ENCODE results near the gene ERC2. TPM values are rescaled to one million over a fixed set of nuclear protein-coding genes. Genes with fewer than 3 reads are reported as not detected.

The ERC2 gene
- total RNA-seq, 2 experiments from 2014 or later = not detected

DNA sequence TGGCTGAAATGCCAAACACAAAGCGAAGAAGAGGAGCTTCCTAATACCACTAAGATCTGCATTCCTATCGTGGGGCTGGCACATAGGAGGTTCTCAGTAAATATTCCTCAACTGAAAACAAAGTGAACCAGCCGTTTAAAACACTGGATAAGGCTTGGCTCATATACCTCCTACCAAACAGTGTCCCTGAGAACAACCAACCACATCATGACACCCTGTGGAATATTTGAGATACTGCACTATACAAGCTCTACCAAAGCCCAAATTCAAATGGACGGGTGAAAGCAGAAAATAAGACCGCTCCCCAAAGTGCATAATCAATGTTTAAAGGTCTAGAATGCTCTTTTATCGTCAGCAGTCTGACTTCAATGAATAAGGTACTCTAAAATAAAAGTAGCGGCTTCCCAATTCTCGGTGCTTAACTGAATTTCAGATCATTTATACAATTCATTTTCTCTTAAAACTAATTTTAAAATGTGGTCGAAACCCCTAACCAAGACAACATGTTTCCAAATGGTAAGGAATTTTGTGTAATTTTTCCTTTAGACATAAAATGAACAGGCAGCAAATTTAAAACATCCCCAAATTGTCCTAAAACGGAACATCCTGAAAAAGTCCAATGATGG lies 425.8 kb downstream of the ERC2 start:
- no peaks in the 10 kb centered on the region for H3K4me1 ChIP-seq (ENCODE audit: insufficient read depth, low read length, poor library complexity, severe bottlenecking)
- ChIA-PET CTCF (ENCODE audit: unreplicated experiment) (no interaction called here), POLR2A (no interaction called here)

DNA sequence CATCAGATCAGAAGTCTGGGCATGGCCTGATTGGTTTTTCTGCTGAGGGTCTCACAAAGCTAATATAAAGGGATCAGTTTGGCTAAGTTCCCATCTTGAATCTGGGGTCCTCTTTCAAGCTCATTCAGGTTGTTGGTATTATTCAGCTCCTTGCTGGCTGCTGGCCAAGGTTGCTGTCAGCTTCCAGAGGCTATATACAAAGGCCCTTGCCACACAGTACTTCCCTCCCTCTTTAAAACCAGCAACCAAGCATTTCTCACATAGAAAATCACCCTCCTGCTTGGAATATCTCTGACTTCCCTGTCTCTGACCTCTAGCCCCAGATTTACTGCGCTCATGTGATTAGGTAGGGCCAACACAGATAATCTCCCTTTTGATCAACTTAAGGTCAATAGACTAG lies 442.9 kb downstream of the ERC2 start:
- POLR2A ChIA-PET = interaction anchor here (0.7 to 1.4 kb wide), 2 partner anchors 36 to 88 kb away, joined by 3 read pairs; no protein-coding TSS in a partner anchor
- no peak overlapping the region for H3K4me2 ChIP-seq (ENCODE audit: low read length)
- H3K4me3 ChIP-seq (ENCODE audit: low read depth, low read length, poor library complexity, severe bottlenecking) = no peak overlapping the region
- no peaks in the 10 kb centered on the region for H3K36me3 ChIP-seq (ENCODE audit: insufficient read depth, low read length)
- CTCF ChIA-PET (ENCODE audit: unreplicated experiment) = no interaction called here
- no peaks in the 10 kb centered on the region for H3K9me3 ChIP-seq (ENCODE audit: low read length)
- DNase-seq (ENCODE audit: low spot score) = no peak
- H3K4me1 ChIP-seq (ENCODE audit: insufficient read depth, low read length, poor library complexity, severe bottlenecking) = no peaks in the 10 kb centered on the region
- H3K79me2 ChIP-seq (ENCODE audit: insufficient read depth, low read depth, low read length) = no peaks in the 10 kb centered on the region
- no peaks in the 10 kb centered on the region for H3K9me2 ChIP-seq (ENCODE audit: insufficient read depth, low read length)
- H3K27ac ChIP-seq (ENCODE audit: low read depth, low read length, poor library complexity, severe bottlenecking) = no peak overlapping the region
- intact Hi-C loops (cut with micrococcal nuclease; ENCODE audit: unreplicated experiment) = no loop called here
- H4K20me1 ChIP-seq (ENCODE audit: insufficient read depth, low read length) = no peaks in the 10 kb centered on the region
- TF ChIP-seq, protein P1, sequence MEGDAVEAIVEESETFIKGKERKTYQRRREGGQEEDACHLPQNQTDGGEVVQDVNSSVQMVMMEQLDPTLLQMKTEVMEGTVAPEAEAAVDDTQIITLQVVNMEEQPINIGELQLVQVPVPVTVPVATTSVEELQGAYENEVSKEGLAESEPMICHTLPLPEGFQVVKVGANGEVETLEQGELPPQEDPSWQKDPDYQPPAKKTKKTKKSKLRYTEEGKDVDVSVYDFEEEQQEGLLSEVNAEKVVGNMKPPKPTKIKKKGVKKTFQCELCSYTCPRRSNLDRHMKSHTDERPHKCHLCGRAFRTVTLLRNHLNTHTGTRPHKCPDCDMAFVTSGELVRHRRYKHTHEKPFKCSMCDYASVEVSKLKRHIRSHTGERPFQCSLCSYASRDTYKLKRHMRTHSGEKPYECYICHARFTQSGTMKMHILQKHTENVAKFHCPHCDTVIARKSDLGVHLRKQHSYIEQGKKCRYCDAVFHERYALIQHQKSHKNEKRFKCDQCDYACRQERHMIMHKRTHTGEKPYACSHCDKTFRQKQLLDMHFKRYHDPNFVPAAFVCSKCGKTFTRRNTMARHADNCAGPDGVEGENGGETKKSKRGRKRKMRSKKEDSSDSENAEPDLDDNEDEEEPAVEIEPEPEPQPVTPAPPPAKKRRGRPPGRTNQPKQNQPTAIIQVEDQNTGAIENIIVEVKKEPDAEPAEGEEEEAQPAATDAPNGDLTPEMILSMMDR (conservative IDR thresholded peaks at IDR 0.05; ENCODE audit: low read length) = no peak
- TF ChIP-seq EZH2phosphoT487 (IDR thresholded peaks at IDR 0.05; ENCODE audit: borderline replicate concordance, low read depth, low read length) = no peak
- BruUV-seq (replicated peaks) = no TSS peak
- H2AFZ ChIP-seq (ENCODE audit: low read length) = no peak overlapping the region

More for the DNA sequence above, 425.8 kb downstream of the ERC2 start:
- H3K4me3 ChIP-seq (ENCODE audit: low read depth, low read length, poor library complexity, severe bottlenecking) = no peak overlapping the region
- intact Hi-C loops (cut with micrococcal nuclease; ENCODE audit: unreplicated experiment) = loop anchor here (10.0 kb wide), 2 partner anchors 558 to 608 kb away; partner anchors contain the start of gene WNT5A
- 0 out of 2 replicates have a peak, but pooled peaks cover 5% of the 10 kb centered on the region for H3K9me3 ChIP-seq (ENCODE audit: low read length)
- no peak overlapping the region for H2AFZ ChIP-seq (ENCODE audit: low read length)
- DNase-seq (ENCODE audit: low spot score) = peak; percentile 19
- BruUV-seq (replicated peaks) = no TSS peak
- TF ChIP-seq EZH2phosphoT487 (IDR thresholded peaks at IDR 0.05; ENCODE audit: borderline replicate concordance, low read depth, low read length) = no peak
- TF ChIP-seq, protein P1 (conservative IDR thresholded peaks at IDR 0.05; ENCODE audit: low read length) = peak; percentile 68
- no peak overlapping the region for H3K27ac ChIP-seq (ENCODE audit: low read depth, low read length, poor library complexity, severe bottlenecking)
- H3K4me2 ChIP-seq (ENCODE audit: low read length) = no peak overlapping the region
- H3K79me2 ChIP-seq (ENCODE audit: insufficient read depth, low read depth, low read length) = no peaks in the 10 kb centered on the region
- H3K36me3 ChIP-seq (ENCODE audit: insufficient read depth, low read length) = no peaks in the 10 kb centered on the region
- H3K9me2 ChIP-seq (ENCODE audit: insufficient read depth, low read length) = no peaks in the 10 kb centered on the region
- H4K20me1 ChIP-seq (ENCODE audit: insufficient read depth, low read length) = no peaks in the 10 kb centered on the region

DNA sequence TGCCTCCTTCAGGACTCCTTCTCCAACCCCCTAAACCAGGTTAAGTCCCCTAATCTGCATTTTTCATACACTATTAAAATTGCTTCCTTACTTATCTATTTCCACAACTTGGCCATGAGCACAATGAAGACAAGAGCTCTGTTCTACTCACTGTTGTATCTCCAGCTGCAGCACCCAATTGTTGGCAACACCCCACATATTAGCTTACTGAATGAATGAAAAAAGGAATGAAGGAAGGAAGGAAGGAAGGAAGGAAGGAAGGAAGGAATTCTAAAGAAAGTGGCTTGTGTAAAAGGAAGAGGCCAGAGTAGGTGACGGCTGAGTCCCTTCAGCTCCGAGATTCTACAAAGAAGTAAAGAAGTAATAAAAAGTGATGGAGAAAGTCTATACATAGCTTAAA lies 444.7 kb downstream of the ERC2 start:
- no peak for TF ChIP-seq EZH2phosphoT487 (IDR thresholded peaks at IDR 0.05; ENCODE audit: borderline replicate concordance, low read depth, low read length)
- TF ChIP-seq, protein P1 (conservative IDR thresholded peaks at IDR 0.05; ENCODE audit: low read length) = no peak
- intact Hi-C loops (cut with micrococcal nuclease; ENCODE audit: unreplicated experiment) = no loop called here

More for the DNA sequence above, 444.7 kb downstream of the ERC2 start:
- ChIA-PET CTCF (ENCODE audit: unreplicated experiment) (no interaction called here), POLR2A (interaction anchor here (1.2 kb wide), 1 partner anchor 106 kb away, joined by 3 read pairs; no protein-coding TSS in a partner anchor)
- H3K9me2 ChIP-seq (ENCODE audit: insufficient read depth, low read length) = no peaks in the 10 kb centered on the region
- H3K4me1 ChIP-seq (ENCODE audit: insufficient read depth, low read length, poor library complexity, severe bottlenecking) = no peaks in the 10 kb centered on the region
- no TSS peak for BruUV-seq (replicated peaks)
- no peaks in the 10 kb centered on the region for H4K20me1 ChIP-seq (ENCODE audit: insufficient read depth, low read length)
- H3K4me2 ChIP-seq (ENCODE audit: low read length) = no peak overlapping the region
- no peaks in the 10 kb centered on the region for H3K9me3 ChIP-seq (ENCODE audit: low read length)
- H2AFZ ChIP-seq (ENCODE audit: low read length) = no peak overlapping the region
- H3K4me3 ChIP-seq (ENCODE audit: low read depth, low read length, poor library complexity, severe bottlenecking) = no peak overlapping the region
- H3K79me2 ChIP-seq (ENCODE audit: insufficient read depth, low read depth, low read length) = no peaks in the 10 kb centered on the region
- H3K27ac ChIP-seq (ENCODE audit: low read depth, low read length, poor library complexity, severe bottlenecking) = no peak overlapping the region
- no peak for DNase-seq (ENCODE audit: low spot score)
- no peaks in the 10 kb centered on the region for H3K36me3 ChIP-seq (ENCODE audit: insufficient read depth, low read length)

All from OCI-LY7 (cell line).